ENCODE results near the gene CNOT6. TPM values are rescaled to one million over a fixed set of nuclear protein-coding genes. Genes with fewer than 3 reads are reported as not detected.

Gene CNOT6
- total RNA-seq, 6 donors from 2014 or later = 9.7 to 27.8 (median 18.2) TPM

DNA sequence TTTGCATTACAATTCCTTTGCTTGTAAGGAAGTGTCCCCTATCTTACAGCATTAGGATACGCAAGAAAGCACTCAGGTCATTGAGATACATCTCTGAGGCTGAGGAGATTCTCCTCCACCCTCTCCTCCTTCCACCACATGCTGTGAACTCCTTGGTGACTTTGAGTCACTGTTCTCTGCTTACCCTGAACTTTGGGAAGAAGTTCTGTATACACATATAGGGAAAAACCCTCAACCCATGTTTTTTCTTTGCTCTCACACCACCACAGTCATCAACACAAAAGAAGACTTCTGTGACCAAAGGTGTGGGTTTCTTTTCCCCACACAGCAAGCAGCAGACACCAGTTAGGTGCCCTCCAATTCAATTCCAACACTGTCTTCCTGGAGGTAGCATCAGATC, 38.1 kb downstream of the CNOT6 start:
- no peak for ATAC-seq (ENCODE audit: low FRiP score in 2 of 2)
- TF ChIP-seq, protein P1, sequence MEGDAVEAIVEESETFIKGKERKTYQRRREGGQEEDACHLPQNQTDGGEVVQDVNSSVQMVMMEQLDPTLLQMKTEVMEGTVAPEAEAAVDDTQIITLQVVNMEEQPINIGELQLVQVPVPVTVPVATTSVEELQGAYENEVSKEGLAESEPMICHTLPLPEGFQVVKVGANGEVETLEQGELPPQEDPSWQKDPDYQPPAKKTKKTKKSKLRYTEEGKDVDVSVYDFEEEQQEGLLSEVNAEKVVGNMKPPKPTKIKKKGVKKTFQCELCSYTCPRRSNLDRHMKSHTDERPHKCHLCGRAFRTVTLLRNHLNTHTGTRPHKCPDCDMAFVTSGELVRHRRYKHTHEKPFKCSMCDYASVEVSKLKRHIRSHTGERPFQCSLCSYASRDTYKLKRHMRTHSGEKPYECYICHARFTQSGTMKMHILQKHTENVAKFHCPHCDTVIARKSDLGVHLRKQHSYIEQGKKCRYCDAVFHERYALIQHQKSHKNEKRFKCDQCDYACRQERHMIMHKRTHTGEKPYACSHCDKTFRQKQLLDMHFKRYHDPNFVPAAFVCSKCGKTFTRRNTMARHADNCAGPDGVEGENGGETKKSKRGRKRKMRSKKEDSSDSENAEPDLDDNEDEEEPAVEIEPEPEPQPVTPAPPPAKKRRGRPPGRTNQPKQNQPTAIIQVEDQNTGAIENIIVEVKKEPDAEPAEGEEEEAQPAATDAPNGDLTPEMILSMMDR (IDR thresholded peaks at IDR 0.05) = no peak
- TF ChIP-seq POLR2AphosphoS5 (IDR thresholded peaks at IDR 0.05) (no peak), EP300 (IDR thresholded peaks at IDR 0.05) (no peak), POLR2A (IDR thresholded peaks at IDR 0.05) (no peak)
- H3K36me3 ChIP-seq = peaks cover 0 to 33% (median 10%) of the 10 kb centered on the region in 4 donors

DNA sequence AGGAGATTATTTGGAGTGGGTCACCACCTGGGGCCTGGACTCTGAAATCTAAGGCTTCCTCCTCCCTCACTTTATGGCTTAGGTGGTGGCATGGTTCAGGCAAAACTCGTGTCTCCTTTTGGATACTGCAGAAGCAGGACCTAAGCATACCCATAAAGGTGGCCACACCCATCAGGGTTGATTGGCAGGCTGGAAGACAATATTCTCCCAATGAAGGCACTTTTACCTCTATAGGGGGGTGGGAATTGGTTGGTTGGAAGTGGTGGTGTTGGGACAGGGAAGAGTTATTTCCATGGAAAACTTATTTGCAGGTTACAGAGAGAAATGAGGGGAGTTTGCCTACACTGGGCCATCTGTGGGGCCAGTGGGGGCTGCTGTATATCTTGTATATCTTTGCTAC, 39.7 kb downstream of the CNOT6 start:
- no peaks in the 10 kb centered on the region for H3K27me3 ChIP-seq
- ATAC-seq (ENCODE audit: low FRiP score in 2 of 2) (no peak), DNase-seq (no peak)
- WGBS, 2 donors = 87 to 92% methylated on average over 1 of the region's 1 CpG
- no peaks in the 10 kb centered on the region for H3K4me1 ChIP-seq
- TF ChIP-seq, protein P1 (IDR thresholded peaks at IDR 0.05) = no peak
- no peak for TF ChIP-seq POLR2A (IDR thresholded peaks at IDR 0.05)
- TF ChIP-seq POLR2AphosphoS5 (IDR thresholded peaks at IDR 0.05) = no peak
- TF ChIP-seq EP300 (IDR thresholded peaks at IDR 0.05) = no peak
- peaks cover 0 to 33% (median 10%) of the 10 kb centered on the region in 4 donors for H3K36me3 ChIP-seq
- no peak overlapping the region for H3K27ac ChIP-seq
- H3K9me3 ChIP-seq = no peaks in the 10 kb centered on the region
- H3K4me3 ChIP-seq = no peak overlapping the region

More for the DNA sequence above, 38.1 kb downstream of the CNOT6 start:
- Histone ChIP-seq H3K27ac (no peak overlapping the region), H3K4me1 (no peaks in the 10 kb centered on the region), H3K4me3 (no peak overlapping the region), H3K27me3 (no peaks in the 10 kb centered on the region), H3K9me3 (no peaks in the 10 kb centered on the region)
- no peak for DNase-seq
- WGBS, 2 donors = 97 to 100% methylated on average over 1 of the region's 1 CpG

DNA sequence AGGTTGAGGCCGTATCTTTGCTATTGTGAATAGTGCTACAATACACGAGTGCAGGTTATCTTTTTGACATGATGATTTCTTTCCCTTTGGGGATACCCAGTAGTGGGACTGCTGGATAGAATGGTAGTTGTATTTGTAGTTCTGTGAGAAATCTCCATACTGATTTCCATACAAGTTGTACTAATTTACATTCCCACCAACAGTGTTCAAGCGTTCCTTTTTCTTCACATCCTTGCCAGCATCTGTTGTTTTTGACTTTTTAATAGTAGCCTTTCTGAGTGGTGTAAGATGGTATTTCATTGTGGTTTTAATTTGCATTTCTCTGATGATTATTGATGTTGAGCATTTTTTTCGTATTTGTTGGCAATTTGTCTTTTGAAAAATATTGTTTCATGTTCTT, 41.4 kb downstream of the CNOT6 start:
- ATAC-seq (ENCODE audit: low FRiP score in 2 of 2) = no peak
- no peaks in the 10 kb centered on the region for H3K27me3 ChIP-seq
- TF ChIP-seq POLR2A (IDR thresholded peaks at IDR 0.05) = no peak
- no peak for TF ChIP-seq EP300 (IDR thresholded peaks at IDR 0.05)
- TF ChIP-seq, protein P1 (IDR thresholded peaks at IDR 0.05) = no peak
- TF ChIP-seq POLR2AphosphoS5 (IDR thresholded peaks at IDR 0.05) = no peak
- peaks cover 0 to 30% (median 10%) of the 10 kb centered on the region in 4 donors for H3K36me3 ChIP-seq
- H3K4me1 ChIP-seq = no peaks in the 10 kb centered on the region
- H3K9me3 ChIP-seq = no peaks in the 10 kb centered on the region
- no peak overlapping the region for H3K27ac ChIP-seq
- no peak for DNase-seq
- WGBS, 2 donors = 87 to 91% methylated on average over 4 of the region's 4 CpGs
- H3K4me3 ChIP-seq = no peak overlapping the region

DNA sequence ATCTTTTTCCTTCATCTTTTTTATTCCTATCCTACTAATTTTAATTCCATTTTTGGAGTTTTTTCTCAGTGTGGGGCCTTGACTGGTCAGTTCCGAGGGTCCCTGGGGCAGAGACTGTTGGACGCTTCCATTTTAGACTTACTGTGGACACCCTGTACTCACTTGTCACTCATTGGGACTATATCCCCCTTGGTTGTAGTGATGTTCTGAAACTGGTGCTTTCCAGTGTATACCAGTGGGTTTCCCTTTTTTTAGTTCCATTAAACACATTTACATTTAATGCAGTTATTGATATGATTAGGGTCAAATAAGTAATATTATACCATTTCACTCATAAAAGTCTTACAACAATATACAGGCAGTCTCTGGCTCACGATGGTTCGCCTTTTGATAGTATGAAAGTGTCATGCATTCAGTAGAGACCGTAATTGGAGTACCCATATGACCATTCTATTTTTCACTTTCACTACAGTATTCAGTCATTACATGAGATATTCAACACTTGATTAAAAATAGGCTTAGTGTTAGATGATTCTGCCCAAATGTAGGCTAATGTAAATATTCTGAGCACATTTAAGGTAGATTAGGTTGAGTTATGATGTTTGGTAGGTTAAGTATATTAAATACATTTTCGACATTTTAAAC, 46.0 kb downstream of the CNOT6 start:
- no peak for ATAC-seq (ENCODE audit: low FRiP score in 2 of 2)
- no peaks in the 10 kb centered on the region for H3K4me1 ChIP-seq
- 88 to 90% methylated on average over 6 of the region's 6 CpGs for WGBS, 2 donors
- no peaks in the 10 kb centered on the region for H3K9me3 ChIP-seq
- TF ChIP-seq, protein P1 (IDR thresholded peaks at IDR 0.05) = no peak
- TF ChIP-seq EP300 (IDR thresholded peaks at IDR 0.05) = no peak
- TF ChIP-seq POLR2A (IDR thresholded peaks at IDR 0.05) = no peak
- no peak for TF ChIP-seq POLR2AphosphoS5 (IDR thresholded peaks at IDR 0.05)
- no peak overlapping the region for H3K27ac ChIP-seq
- H3K27me3 ChIP-seq = no peaks in the 10 kb centered on the region
- H3K4me3 ChIP-seq = no peak overlapping the region
- DNase-seq = no peak
- H3K36me3 ChIP-seq = peaks cover 0 to 14% (median 0%) of the 10 kb centered on the region in 4 donors

DNA sequence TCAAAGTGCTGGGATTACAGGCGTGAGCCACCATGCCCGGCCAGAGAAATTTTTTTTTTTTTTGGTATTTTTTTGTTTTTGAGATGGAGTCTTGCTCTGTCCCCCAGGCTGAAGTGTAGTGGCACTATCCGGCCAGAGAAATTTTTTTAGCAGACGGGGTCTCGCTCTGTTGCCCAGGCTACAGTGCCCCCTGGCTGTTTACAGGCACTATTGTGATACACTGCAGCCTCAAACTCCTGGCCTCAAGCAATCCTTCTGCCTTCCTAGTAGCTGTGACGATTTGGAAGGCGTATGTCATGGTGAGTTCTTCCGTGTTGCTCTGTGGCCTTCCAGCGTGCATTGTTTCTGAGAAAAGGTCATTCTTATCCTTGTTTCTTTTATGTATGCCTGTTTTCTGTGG, 47.5 kb downstream of the CNOT6 start:
- ATAC-seq (ENCODE audit: low FRiP score in 2 of 2) = no peak
- H3K4me3 ChIP-seq = no peak overlapping the region
- H3K27me3 ChIP-seq = no peaks in the 10 kb centered on the region
- no peaks in the 10 kb centered on the region for H3K4me1 ChIP-seq
- no peak overlapping the region for H3K27ac ChIP-seq
- peaks cover 0 to 9% (median 0%) of the 10 kb centered on the region in 4 donors for H3K36me3 ChIP-seq
- WGBS, 2 donors = 95 to 97% methylated on average over 9 of the region's 9 CpGs
- TF ChIP-seq POLR2AphosphoS5 (IDR thresholded peaks at IDR 0.05) = no peak
- TF ChIP-seq, protein P1 (IDR thresholded peaks at IDR 0.05) = no peak
- no peak for TF ChIP-seq POLR2A (IDR thresholded peaks at IDR 0.05)
- no peak for TF ChIP-seq EP300 (IDR thresholded peaks at IDR 0.05)
- no peak for DNase-seq
- no peaks in the 10 kb centered on the region for H3K9me3 ChIP-seq

All from upper lobe of left lung (tissue), 6 donors.